ENCODE measurements around the gene PLEKHH3.

- TF ChIP-seq CTCF (conservative IDR thresholded peaks at IDR 0.05; ENCODE audit: low read depth, low read length) (no peak), EZH2 (IDR thresholded peaks at IDR 0.05; ENCODE audit: borderline replicate concordance, low read depth, low read length, poor library complexity, severe bottlenecking) (no peak)
Measured at GRCh38 chr17:42704490-42704836, 27.7 kb upstream of the PLEKHH3 start.

Measured in A673 (cell line).